A673 (cell line): ENCODE measurements around the gene NBAS. TPM values are rescaled to one million over a fixed set of nuclear protein-coding genes. Genes with fewer than 3 reads are reported as not detected.

Source experiments
- BruUV-seq: library from RNA; stranded (reverse); fragments of 400-500 nt; replicated peaks from 2 replicates; lab custom pipeline; 2021; lab: Mats Ljungman, UMichigan
- CTCF ChIA-PET: fragments of 300-600 bp; sonication (Branson Sonifier 250); formaldehyde crosslinking; loops from one replicate; lab custom pipeline; 2022; ENCODE audit warnings: antibody characterized with exemption; lab: Charles Lee
- POLR2A ChIA-PET: fragments of 300-600 bp; sonication (Branson Sonifier 250); formaldehyde crosslinking; loops from one replicate; lab custom pipeline; 2022; ENCODE audit warnings: antibody characterized with exemption; ENCODE audit not compliant: low non-redundant PET; lab: Charles Lee
- DNase-seq: peaks from one replicate; pipeline ENCODE4 v3.0.0-alpha.2; 2015; ENCODE audit warnings: low spot score
- H3K27ac ChIP-seq: fragments of 200-600 bp; sonication (generic); 2 replicates; pipeline ENCODE4 v1.5.1; 2016; ENCODE audit warnings: mixed run types, low read depth, mild to moderate bottlenecking, mixed read lengths, antibody characterized with exemption, low read length; ENCODE audit not compliant: poor library complexity, severe bottlenecking
- H3K27me3 ChIP-seq: fragments of 200-600 bp; sonication (generic); replicated peaks from 2 replicates; pipeline ENCODE4 v1.6.1; 2017; ENCODE audit warnings: mixed run types, low read depth, mild to moderate bottlenecking, mixed read lengths, antibody characterized with exemption, low read length; ENCODE audit not compliant: insufficient read depth, poor library complexity
- H3K36me3 ChIP-seq: fragments of 200-600 bp; sonication (generic); 2 replicates; pipeline ENCODE4 v1.6.1; 2016; ENCODE audit warnings: mixed run types, mild to moderate bottlenecking, mixed read lengths, antibody characterized with exemption, low read length; ENCODE audit not compliant: insufficient read depth, poor library complexity, severe bottlenecking
- H3K4me1 ChIP-seq: fragments of 200-600 bp; sonication (generic); 2 replicates; pipeline ENCODE4 v1.6.1; 2017; ENCODE audit warnings: mixed run types, mild to moderate bottlenecking, mixed read lengths, antibody characterized with exemption, low read length; ENCODE audit not compliant: insufficient read depth, poor library complexity, severe bottlenecking
- H3K4me3 ChIP-seq: fragments of 200-600 bp; sonication (generic); 2 replicates; pipeline ENCODE4 v1.5.1; 2016; ENCODE audit warnings: low read depth, mixed run types, mild to moderate bottlenecking, mixed read lengths, low read length; ENCODE audit not compliant: poor library complexity, severe bottlenecking
- H3K9me3 ChIP-seq: fragments of 200-600 bp; sonication (generic); 2 replicates; pipeline ENCODE4 v1.6.1; 2016; ENCODE audit warnings: mixed run types, low read depth, mild to moderate bottlenecking, mixed read lengths, antibody characterized with exemption, low read length; ENCODE audit not compliant: poor library complexity, severe bottlenecking
- CTCF ChIP-seq: fragments of 300-800, 200-600 bp; sonication (generic); conservative IDR thresholded peaks from 2 replicates; pipeline ENCODE4 v1.5.1; 2017; ENCODE audit warnings: low read depth, mild to moderate bottlenecking, antibody characterized with exemption, low read length, moderate library complexity, mixed read lengths
- EZH2 ChIP-seq: fragments of 200-600 bp; sonication (generic); IDR thresholded peaks from 2 replicates; pipeline ENCODE4 v1.6.1; 2017; ENCODE audit warnings: borderline replicate concordance, low read depth, mild to moderate bottlenecking, mixed read lengths, antibody characterized with exemption, low read length; ENCODE audit not compliant: poor library complexity, severe bottlenecking
- intact Hi-C: fragments of 100-400 bp; cut with micrococcal nuclease; formaldehyde crosslinking; loops from one replicate; pipeline ENCODE4 v1.10.0; 2022; ENCODE audit not compliant: unreplicated experiment
- total RNA-seq: library from RNA; stranded (reverse); gene quantifications from 2 replicates; pipeline ENCODE4 v1.2.3, GENCODE V29; 2021

NBAS gene
- total RNA-seq, 1 experiment from 2014 or later: 38.7 TPM

DNA sequence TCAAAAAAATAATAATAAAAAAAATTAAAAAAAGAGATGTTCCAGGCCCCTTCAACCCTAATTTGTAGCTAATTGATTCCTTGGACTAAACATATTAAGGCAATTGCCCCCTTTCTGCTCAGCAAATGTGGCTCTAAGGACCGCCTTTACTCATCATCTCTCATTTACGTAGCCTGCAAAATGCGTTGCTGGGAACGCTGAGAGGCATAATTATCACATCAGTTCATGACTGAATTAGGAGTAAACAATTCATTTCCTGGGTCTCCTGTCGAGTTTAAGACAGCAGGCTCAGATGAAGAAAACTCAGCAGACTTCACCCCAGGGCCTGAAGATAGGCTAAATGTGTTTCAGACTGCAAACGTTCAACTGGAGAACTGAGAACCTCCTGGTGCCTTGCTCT is 413.5 kb downstream of the NBAS start:
- H3K9me3 ChIP-seq: no peaks in the 10 kb centered on the region
- H3K27me3 ChIP-seq: no peaks in the 10 kb centered on the region
- no peaks in the 10 kb centered on the region for H3K36me3 ChIP-seq
- no peak overlapping the region for H3K4me3 ChIP-seq
- intact Hi-C loops: no loop called here
- POLR2A ChIA-PET: no interaction called here
- TF ChIP-seq EZH2 (no peak), CTCF (no peak)
- no peak overlapping the region for H3K27ac ChIP-seq
- H3K4me1 ChIP-seq: peaks cover 1% of the 10 kb centered on the region
- BruUV-seq: no TSS peak
- no peak for DNase-seq
- CTCF ChIA-PET: no interaction called here

DNA sequence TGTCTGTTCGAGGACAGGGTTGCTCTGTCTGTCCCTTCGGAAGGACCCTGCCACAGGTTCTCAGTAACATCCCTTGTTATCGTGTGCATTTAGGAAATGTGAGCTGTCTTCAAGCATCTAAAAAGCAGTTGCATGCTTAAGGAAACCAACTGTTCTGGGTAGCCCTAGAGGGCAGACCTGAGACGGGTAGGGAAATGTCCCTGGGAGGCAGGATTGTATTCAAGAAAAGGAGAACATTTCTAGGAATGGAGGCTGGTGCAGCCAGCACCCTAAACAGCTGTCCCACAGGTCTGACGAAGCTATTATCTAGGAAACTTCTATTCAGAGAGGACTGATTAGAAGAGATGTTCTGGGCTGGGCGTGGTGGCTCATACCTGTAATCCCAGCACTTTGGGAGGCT is 414.2 kb downstream of the NBAS start:
- BruUV-seq: no TSS peak
- no peak for TF ChIP-seq EZH2
- no peak for TF ChIP-seq CTCF
- no peak for DNase-seq
- Histone ChIP-seq H3K27me3 (no peaks in the 10 kb centered on the region), H3K9me3 (no peaks in the 10 kb centered on the region), H3K36me3 (no peaks in the 10 kb centered on the region), H3K27ac (no peak overlapping the region), H3K4me1 (peaks cover 7% of the 10 kb centered on the region), H3K4me3 (no peak overlapping the region)
- ChIA-PET POLR2A (no interaction called here), CTCF (no interaction called here)
- intact Hi-C loops: no loop called here

- POLR2A ChIA-PET: no interaction called here
- peaks cover 13% of the 10 kb centered on the region for H3K4me1 ChIP-seq
- H3K9me3 ChIP-seq: no peaks in the 10 kb centered on the region
- TF ChIP-seq EZH2 (no peak), CTCF (no peak)
- CTCF ChIA-PET: no interaction called here
- no peak overlapping the region for H3K27ac ChIP-seq
- no peak overlapping the region for H3K4me3 ChIP-seq
- BruUV-seq: no TSS peak
- DNase-seq: no peak
- H3K27me3 ChIP-seq: no peaks in the 10 kb centered on the region
- intact Hi-C loops: no loop called here
- H3K36me3 ChIP-seq: no peaks in the 10 kb centered on the region
Observed at GRCh38 chr2:15145919-15146318, 415.2 kb downstream of the NBAS start.
